ENCODE results near the gene MTHFR. TPM values are rescaled to one million over a fixed set of nuclear protein-coding genes. Genes with fewer than 3 reads are reported as not detected.
"Not testable (repeated sequence)": the region's sequence is repeated elsewhere in the genome, so short reads cannot be mapped to it uniquely, and the experiment has no call there.

MTHFR gene
- total RNA-seq, 1 donor: 32.6 TPM

- H3K4me2 ChIP-seq (ENCODE audit: insufficient read depth, low read length): peak overlapping the region; percentile 98
- DNase-seq (ENCODE audit: insufficient read length, low spot score, missing footprints): no peak
Observed at GRCh38 chr1:11806307-11806936, 658 bp upstream of the MTHFR start.

GRCh38 chr1:11804666-11805421, 920 bp downstream of the MTHFR start:
- H3K4me3 ChIP-seq (ENCODE audit: insufficient read depth, low read length): peak overlapping the region; percentile 98
- peak overlapping the region; percentile 91 for H2AFZ ChIP-seq (ENCODE audit: low read length)
- TF ChIP-seq CTCF (IDR thresholded peaks at IDR 0.05; ENCODE audit: extremely low read depth, low read depth, low read length): no peak
- peaks cover 10% of the 10 kb centered on the region for H4K20me1 ChIP-seq (ENCODE audit: insufficient read depth, low read length)
- no peak for DNase-seq (ENCODE audit: insufficient read length, low spot score, missing footprints)
- H3K9me3 ChIP-seq (ENCODE audit: low read depth, low read length): no peaks in the 10 kb centered on the region
- peaks cover 60% of the 10 kb centered on the region for H3K79me2 ChIP-seq (ENCODE audit: insufficient read depth, low read length)
- H3K27ac ChIP-seq (ENCODE audit: low read depth, low read length): peak overlapping the region; percentile 93
- no peaks in the 10 kb centered on the region for H3K27me3 ChIP-seq (ENCODE audit: insufficient read depth, low read length)
- peak overlapping the region; percentile 98 for H3K4me2 ChIP-seq (ENCODE audit: insufficient read depth, low read length)
- peaks cover 45% of the 10 kb centered on the region for H3K4me1 ChIP-seq (ENCODE audit: insufficient read depth, low read length)
- peaks cover 28% of the 10 kb centered on the region for H3K36me3 ChIP-seq (ENCODE audit: insufficient read depth, low read length)

More at GRCh38 chr1:11806307-11806936, 658 bp upstream of the MTHFR start:
- no peaks in the 10 kb centered on the region for H3K27me3 ChIP-seq (ENCODE audit: insufficient read depth, low read length)
- peak overlapping the region; percentile 98 for H3K4me3 ChIP-seq (ENCODE audit: insufficient read depth, low read length)
- no peak for TF ChIP-seq CTCF (IDR thresholded peaks at IDR 0.05; ENCODE audit: extremely low read depth, low read depth, low read length)
- peaks cover 10% of the 10 kb centered on the region for H4K20me1 ChIP-seq (ENCODE audit: insufficient read depth, low read length)
- peaks cover 74% of the 10 kb centered on the region for H3K79me2 ChIP-seq (ENCODE audit: insufficient read depth, low read length)
- peak overlapping the region; percentile 93 for H3K27ac ChIP-seq (ENCODE audit: low read depth, low read length)
- H3K4me1 ChIP-seq (ENCODE audit: insufficient read depth, low read length): peaks cover 45% of the 10 kb centered on the region
- no peaks in the 10 kb centered on the region for H3K9me3 ChIP-seq (ENCODE audit: low read depth, low read length)
- peak overlapping the region; percentile 86 for H2AFZ ChIP-seq (ENCODE audit: low read length)
- H3K36me3 ChIP-seq (ENCODE audit: insufficient read depth, low read length): peaks cover 28% of the 10 kb centered on the region

- peaks cover 53% of the 10 kb centered on the region for H3K79me2 ChIP-seq (ENCODE audit: insufficient read depth, low read length)
- H3K4me3 ChIP-seq (ENCODE audit: insufficient read depth, low read length): peak overlapping the region; percentile 98
- DNase-seq (ENCODE audit: insufficient read length, low spot score, missing footprints); H3K9me3 ChIP-seq (ENCODE audit: low read depth, low read length); H4K20me1 ChIP-seq (ENCODE audit: insufficient read depth, low read length); H3K27me3 ChIP-seq (ENCODE audit: insufficient read depth, low read length): not testable (repeated sequence)
- peak overlapping the region; percentile 7 for H2AFZ ChIP-seq (ENCODE audit: low read length)
- H3K4me1 ChIP-seq (ENCODE audit: insufficient read depth, low read length): peaks cover 45% of the 10 kb centered on the region
- peak overlapping the region; percentile 53 for H3K27ac ChIP-seq (ENCODE audit: low read depth, low read length)
- H3K36me3 ChIP-seq (ENCODE audit: insufficient read depth, low read length): peaks cover 20% of the 10 kb centered on the region
- peak overlapping the region; percentile 98 for H3K4me2 ChIP-seq (ENCODE audit: insufficient read depth, low read length)
Observed at GRCh38 chr1:11803924-11804665, 1.7 kb downstream of the MTHFR start.

GRCh38 chr1:11802973-11803885, 2.5 kb downstream of the MTHFR start:
- peak overlapping the region; percentile 89 for H2AFZ ChIP-seq (ENCODE audit: low read length)

More at GRCh38 chr1:11802973-11803885, 2.5 kb downstream of the MTHFR start:
- Histone ChIP-seq H3K9me3 (ENCODE audit: low read depth, low read length) (no peaks in the 10 kb centered on the region), H3K4me2 (ENCODE audit: insufficient read depth, low read length) (peak overlapping the region; percentile 98), H3K36me3 (ENCODE audit: insufficient read depth, low read length) (peaks cover 14% of the 10 kb centered on the region), H3K4me1 (ENCODE audit: insufficient read depth, low read length) (peaks cover 45% of the 10 kb centered on the region), H3K27ac (ENCODE audit: low read depth, low read length) (peak overlapping the region; percentile 26), H3K4me3 (ENCODE audit: insufficient read depth, low read length) (peak overlapping the region; percentile 77), H3K79me2 (ENCODE audit: insufficient read depth, low read length) (peaks cover 44% of the 10 kb centered on the region), H4K20me1 (ENCODE audit: insufficient read depth, low read length) (peaks cover 5% of the 10 kb centered on the region), H3K27me3 (ENCODE audit: insufficient read depth, low read length) (no peaks in the 10 kb centered on the region)
- TF ChIP-seq CTCF (IDR thresholded peaks at IDR 0.05; ENCODE audit: extremely low read depth, low read depth, low read length): no peak
- peak; percentile 95 for DNase-seq (ENCODE audit: insufficient read length, low spot score, missing footprints)
